GM20431 (cell line): ENCODE measurements around the gene GPR152.
"Not testable (repeated sequence)": the region's sequence is repeated elsewhere in the genome, so short reads cannot be mapped to it uniquely, and the experiment has no call there.

Experiments used
- in situ Hi-C: fragments of 300-500 bp; cut with MseI, MboI; formaldehyde crosslinking; loops from one replicate; pipeline ENCODE4 v1.15.0; 2020; ENCODE audit warnings: low sequenced_read_pairs; ENCODE audit not compliant: unreplicated experiment

GPR152 gene

DNA sequence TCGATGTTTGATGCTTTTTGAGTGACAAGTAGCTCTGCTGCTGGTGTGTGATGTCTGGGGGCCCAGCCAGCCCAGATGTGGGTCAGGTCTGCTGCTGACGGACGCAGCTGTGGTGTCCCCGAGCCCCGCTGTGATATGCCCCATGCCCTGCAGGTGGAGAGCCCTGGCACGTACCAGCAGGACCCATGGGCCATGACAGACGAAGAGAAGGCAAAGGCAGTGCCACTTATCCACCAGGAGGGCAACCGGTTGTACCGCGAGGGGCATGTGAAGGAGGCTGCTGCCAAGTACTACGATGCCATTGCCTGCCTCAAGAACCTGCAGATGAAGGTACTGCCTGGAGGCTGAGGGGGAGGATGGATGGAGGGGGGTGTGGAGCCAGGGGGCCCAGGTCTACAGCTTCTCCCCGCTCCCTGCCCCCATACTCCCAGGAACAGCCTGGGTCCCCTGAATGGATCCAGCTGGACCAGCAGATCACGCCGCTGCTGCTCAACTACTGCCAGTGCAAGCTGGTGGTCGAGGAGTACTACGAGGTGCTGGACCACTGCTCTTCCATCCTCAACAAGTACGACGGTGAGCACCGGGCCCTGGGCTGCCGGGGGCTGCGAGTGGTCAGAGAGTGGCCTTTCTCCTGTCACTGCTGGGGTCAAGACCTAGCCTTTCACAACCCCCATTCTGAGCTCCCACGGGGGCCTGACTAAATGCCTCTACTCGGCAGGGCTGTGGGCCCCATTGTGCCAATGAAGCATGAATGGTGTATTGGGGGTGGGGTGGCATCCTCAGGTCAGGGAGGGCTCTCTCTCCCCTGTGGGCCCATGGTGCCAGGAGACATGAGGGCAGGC, 37.6 kb upstream of the GPR152 start:
- in situ Hi-C loops: no loop called here

DNA sequence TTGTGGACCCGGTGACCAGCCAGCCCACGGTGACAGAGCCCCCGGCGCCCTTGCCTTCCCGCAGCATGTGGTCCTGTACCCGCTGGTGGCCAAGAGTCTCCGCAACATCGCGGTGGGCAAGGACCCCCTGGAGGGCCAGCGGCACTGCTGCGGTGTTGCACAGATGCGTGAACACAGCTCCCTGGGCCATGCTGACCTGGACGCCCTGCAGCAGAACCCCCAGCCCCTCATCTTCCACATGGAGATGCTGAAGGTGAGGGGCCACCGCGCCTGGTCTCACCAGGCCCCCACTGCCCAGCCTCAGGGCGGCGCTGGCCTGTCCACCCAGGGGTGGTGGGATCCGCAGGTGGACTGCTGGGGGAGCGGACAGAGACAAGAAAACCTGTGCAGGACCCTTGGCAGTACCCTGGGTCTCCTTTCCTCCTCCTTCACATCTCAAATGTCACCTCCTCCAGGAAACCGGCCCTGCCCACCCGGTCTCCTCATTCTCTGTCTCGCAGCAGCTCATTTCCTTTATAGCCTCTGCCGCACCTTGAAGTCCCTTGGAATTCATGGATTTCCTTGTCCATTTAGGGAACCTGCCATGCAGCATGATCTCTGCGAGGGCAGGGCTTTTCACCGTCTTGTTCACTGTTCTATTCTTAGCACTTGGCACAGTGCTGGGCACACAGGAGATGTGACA, 36.8 kb upstream of the GPR152 start:
- in situ Hi-C loops: no loop called here

- in situ Hi-C loops: no loop called here
These were observed 34.1 kb upstream of the GPR152 start for GRCh38 chr11:67486481-67487195.

- in situ Hi-C loops: not testable (repeated sequence)
These were observed 33.4 kb upstream of the GPR152 start for GRCh38 chr11:67485873-67486361.

DNA sequence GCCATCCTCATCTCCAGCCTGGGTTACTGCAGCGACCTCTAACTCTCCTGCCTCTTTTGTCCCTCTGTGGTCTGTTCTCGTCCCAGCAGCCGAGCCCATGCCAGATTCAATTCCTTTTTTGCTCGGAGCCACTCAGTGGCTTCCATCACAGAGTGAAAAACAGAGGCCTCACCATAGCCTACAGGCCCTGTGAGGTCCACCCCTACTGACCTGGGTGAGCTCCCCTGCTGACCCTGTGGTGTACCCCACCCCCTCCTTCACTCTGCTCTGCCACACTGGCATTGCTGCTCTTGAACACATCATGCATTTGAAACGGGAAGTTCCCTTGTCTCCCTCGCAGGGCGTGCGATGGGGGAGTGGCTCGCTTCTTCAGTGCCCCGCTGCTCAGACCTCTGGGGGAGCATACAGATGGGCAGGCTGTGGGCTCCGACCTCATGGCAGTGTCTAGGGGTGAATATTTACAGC, 32.4 kb upstream of the GPR152 start:
- in situ Hi-C loops: no loop called here

DNA sequence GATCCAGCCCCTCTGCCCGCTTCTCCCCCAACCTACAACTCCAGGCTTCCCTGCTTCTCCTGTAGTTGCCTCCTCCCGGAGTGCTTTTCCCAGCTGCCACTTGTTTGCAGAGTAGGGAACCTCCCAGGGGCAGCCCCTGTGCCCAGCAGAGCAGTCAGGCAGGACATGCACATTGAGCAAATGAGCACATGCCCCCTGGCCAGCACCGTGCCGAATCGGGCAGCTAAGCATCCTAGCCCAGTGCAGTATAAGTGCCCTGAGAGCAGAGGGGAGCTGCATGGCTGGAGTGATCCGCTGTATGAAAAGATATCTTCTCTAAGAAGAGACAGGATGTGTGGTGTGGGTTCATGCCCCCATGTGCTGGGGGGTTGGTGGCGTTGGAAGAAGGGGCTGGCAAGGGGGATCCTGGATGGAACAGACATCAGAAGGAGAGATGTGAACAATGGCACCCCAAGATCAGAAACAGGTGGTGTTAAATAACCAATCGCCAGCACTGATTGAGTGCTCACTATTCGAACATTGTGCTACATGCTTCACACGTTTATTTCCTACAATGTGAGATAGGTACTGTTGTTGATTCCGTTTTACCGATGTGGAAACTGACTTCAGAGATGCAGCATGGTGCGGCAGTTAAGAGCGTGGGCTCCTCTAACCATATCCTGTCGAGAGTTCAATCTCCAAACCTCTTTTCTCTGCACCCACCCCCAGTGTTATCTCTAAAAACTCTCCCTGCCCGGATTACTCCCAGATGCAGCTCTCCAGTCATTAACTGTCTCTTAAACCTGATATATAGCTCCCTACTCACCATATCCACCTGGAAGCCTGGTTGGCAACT, 31.5 kb upstream of the GPR152 start:
- in situ Hi-C loops: no loop called here

DNA sequence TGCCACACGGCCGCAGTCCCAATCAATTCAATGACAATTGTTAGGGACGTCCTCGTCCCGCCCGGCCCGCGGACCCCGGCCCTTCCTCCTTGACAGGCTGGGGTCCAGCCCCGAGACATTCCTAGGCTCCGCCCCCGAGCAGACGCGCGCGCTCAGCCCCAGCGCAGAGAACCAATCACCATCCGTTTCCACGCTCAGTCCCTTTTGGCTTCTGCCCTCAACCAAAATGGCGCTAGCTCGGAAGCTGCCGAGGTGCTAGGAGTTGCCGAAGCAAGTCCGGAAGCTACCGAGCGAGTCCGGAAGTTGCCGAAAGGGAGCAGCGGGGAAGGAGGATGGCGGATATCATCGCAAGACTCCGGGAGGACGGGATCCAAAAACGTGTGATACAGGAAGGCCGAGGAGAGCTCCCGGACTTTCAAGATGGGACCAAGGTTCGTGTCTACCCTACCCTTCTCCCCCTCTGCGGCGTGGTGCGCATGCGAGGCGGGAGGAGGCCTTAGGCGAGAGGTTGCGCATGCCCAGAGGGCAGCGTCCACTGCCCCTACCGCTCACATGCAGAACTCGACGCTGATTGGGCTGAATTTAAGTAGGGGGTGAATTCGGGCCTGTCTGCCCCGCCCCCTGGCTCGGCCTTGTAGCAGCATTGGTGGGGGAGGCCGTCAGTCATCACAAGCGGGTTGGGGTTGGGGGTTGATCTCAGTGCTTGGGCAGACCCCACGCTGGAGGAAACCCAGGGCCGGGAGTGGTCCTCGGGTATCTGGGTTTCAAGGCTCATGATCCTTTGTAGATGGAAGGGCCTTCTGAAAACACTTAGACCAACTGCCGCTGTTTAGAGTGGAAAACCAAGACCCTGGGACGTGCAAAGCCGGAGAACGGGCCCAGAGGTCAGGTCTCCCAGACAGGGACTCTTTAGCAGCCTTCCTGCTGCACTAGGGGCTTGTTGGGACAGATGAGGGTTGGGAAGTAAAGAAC, 30.6 kb upstream of the GPR152 start, which contains the start of gene AIP:
Gene AIP, plus strand, starts transcription at position 200 of the 972 bp plus-strand sequence. Its CDS starts 133 bp downstream, at position 333.
- in situ Hi-C loops: no loop called here

DNA sequence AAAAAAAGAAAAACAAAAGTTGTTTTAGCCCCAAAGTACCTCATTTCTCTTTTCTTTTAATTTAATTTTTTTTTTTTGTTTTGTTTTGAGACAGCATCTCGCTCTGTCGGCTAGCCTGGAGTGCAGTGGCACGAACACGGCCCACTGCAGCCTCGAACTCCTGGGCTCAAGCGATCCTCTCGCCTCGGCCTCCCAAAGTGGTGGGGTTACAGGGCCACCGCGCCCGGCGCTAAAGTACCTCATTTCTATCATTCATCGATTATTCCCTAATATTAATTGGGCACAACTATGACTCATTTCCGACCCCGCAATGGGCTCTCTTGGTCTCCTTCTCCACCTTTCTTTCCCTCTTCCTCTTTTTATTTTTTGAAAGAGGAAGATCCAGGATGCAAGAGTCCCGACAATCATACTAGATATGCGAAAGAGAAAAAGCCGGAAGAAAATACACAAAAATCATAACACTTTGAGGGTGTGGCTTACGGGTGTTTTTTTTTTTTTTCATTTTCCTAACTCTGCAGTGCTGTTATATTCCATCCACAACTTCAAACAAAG, 29.8 kb upstream of the GPR152 start:
- in situ Hi-C loops: no loop called here

DNA sequence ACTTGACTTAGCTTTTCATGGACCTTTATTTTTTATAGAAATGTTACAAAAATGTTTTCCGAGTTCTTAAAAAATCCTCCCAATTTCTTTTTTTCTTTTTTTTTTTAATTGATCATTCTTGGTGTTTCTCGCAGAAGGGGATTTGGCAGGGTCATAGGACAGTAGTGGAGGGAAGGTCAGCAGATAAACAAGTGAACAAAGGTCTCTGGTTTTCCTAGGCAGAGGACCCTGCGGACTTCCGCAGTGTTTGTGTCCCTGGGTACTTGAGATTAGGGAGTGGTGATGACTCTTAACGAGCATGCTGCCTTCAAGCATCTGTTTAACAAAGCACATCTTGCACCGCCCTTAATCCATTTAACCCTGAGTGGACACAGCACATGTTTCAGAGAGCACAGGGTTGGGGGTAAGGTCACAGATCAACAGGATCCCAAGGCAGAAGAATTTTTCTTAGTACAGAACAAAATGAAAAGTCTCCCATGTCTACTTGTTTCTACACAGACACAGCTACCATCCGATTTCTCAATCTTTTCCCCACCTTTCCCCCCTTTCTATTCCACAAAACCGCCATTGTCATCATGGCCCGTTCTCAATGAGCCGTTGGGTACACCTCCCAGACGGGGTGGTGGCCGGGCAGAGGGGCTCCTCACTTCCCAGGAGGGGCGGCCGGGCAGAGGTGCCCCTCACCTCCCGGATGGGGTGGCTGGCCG, 25.0 kb upstream of the GPR152 start:
- in situ Hi-C loops: not testable (repeated sequence)

DNA sequence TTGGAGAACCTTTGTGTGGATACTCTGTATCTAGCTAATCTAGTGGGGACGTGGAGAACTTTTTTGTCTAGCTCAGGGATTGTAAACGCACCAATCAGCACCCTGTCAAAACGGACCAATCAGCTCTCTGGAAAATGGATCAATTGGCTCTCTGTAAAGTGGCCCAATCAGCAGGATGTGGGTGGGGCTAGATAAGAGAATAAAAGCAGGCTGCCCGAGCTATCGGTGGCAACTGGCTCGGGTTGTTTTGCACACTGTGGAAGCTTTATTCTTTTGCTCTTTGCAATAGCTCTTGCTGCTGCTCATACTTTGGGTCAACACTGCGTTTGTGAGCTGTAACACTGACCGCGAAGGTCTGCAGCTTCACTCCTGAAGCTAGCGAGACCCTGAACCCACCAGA, 24.2 kb upstream of the GPR152 start:
- in situ Hi-C loops: not testable (repeated sequence)

GRCh38 chr11:67472882-67473281, 20.4 kb upstream of the GPR152 start:
- in situ Hi-C loops: no loop called here

DNA sequence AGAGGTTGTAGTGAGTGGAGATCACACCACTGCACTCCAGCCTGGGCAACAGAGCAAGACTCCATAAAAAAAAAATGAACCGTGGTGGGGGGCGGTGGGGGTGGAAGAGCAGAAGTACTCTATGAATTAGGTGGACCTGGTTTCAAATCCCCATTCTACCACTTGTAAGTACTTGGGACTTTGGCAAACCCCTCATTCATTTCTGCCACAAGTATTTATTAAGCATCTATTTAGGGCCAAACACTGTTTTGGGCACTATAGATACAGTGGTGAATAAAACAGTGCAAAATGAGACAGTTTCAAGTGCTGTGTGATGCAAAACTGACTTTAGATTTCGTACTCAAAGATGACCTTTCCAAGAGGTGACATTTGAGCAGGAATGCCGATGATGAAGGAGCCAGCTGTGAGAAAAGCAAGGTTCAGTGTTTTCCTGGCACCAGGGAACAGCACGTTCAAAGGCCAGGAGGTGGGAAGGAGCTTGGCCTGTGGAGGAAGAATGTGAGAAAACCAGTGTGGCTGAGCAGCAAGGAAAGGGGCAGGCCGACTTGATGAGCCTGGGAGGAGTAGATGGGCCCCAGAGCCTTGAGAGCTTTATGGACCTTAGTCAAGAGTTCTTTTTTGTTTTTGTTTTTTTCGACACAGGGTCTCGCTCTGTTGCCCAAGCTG, 17.9 kb upstream of the GPR152 start:
- in situ Hi-C loops: no loop called here

GRCh38 chr11:67469508-67469811, 16.9 kb upstream of the GPR152 start:
- in situ Hi-C loops: no loop called here

DNA sequence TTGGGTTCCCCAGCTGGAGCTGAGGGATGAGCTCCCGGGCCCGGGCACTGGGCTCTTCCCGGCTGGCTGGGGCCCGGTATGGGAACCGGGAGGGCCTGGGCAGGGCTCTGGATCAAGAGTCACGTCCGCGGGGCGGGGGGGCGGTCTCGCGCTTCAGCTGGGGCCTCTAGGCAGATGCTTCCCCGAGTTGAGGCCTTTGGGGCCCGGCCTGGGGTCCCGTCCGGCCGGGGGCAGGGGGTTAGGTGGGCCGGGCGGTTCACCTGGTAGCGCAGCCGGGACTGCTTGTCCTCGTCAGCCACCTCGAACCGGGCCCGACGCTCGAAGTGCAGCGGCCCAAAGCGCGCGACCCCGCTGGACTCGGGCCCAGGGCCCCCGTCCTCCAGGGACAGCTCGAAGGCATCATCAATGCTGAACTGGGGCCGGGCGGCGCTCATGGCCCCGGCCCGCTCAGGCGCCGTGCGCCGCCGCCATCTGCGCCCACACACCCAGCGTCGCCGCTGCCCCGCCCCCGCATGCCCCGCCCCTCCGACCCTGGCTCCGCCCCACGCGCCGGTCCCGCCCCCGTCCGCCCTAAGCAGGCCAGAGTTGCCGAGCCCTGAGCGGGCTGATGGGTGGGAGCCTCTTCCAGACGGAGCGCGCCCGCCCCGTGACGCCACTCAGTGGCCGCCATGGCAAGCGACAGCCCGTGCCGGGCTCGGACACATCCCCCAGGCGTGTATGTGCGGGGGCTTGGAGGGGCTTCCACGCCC, 16.4 kb upstream of the GPR152 start, which contains the start of gene TMEM134:
Gene TMEM134, minus strand, starts transcription at position 493 of the 749 bp plus-strand sequence. Its CDS starts 59 bp downstream, at position 434.
- in situ Hi-C loops: no loop called here

GRCh38 chr11:67468456-67468758, 15.9 kb upstream of the GPR152 start:
- in situ Hi-C loops: no loop called here

- in situ Hi-C loops: no loop called here
These were observed 15.5 kb upstream of the GPR152 start for GRCh38 chr11:67468056-67468455.
